ENCODE data around the gene WFDC13. TPM values are rescaled to one million over a fixed set of nuclear protein-coding genes. Genes with fewer than 3 reads are reported as not detected.

Gene WFDC13
- polyA plus RNA-seq, 1 donor from 2014 or later = not detected

- no peaks in the 10 kb centered on the region for H3K36me3 ChIP-seq (ENCODE audit: insufficient read depth, low read length)
- H3K4me3 ChIP-seq (ENCODE audit: low read length) = no peak overlapping the region
- H3K9ac ChIP-seq (ENCODE audit: low read length) = no peak overlapping the region
- no peak overlapping the region for H3K27ac ChIP-seq (ENCODE audit: low read length)
- no peaks in the 10 kb centered on the region for H4K20me1 ChIP-seq (ENCODE audit: insufficient read depth)
- H3K9me3 ChIP-seq (ENCODE audit: low read length) = no peaks in the 10 kb centered on the region
- H3F3A ChIP-seq (ENCODE audit: insufficient read depth, low read length, poor library complexity, severe bottlenecking) = no peaks in the 10 kb centered on the region
- no peaks in the 10 kb centered on the region for H3K27me3 ChIP-seq (ENCODE audit: insufficient read depth, low read depth, low read length)
- H3K4me2 ChIP-seq (ENCODE audit: low read length) = no peak overlapping the region
- H3K9me2 ChIP-seq (ENCODE audit: insufficient read depth, low read length) = no peaks in the 10 kb centered on the region
- TF ChIP-seq, protein P1, sequence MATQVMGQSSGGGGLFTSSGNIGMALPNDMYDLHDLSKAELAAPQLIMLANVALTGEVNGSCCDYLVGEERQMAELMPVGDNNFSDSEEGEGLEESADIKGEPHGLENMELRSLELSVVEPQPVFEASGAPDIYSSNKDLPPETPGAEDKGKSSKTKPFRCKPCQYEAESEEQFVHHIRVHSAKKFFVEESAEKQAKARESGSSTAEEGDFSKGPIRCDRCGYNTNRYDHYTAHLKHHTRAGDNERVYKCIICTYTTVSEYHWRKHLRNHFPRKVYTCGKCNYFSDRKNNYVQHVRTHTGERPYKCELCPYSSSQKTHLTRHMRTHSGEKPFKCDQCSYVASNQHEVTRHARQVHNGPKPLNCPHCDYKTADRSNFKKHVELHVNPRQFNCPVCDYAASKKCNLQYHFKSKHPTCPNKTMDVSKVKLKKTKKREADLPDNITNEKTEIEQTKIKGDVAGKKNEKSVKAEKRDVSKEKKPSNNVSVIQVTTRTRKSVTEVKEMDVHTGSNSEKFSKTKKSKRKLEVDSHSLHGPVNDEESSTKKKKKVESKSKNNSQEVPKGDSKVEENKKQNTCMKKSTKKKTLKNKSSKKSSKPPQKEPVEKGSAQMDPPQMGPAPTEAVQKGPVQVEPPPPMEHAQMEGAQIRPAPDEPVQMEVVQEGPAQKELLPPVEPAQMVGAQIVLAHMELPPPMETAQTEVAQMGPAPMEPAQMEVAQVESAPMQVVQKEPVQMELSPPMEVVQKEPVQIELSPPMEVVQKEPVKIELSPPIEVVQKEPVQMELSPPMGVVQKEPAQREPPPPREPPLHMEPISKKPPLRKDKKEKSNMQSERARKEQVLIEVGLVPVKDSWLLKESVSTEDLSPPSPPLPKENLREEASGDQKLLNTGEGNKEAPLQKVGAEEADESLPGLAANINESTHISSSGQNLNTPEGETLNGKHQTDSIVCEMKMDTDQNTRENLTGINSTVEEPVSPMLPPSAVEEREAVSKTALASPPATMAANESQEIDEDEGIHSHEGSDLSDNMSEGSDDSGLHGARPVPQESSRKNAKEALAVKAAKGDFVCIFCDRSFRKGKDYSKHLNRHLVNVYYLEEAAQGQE (IDR thresholded peaks at IDR 0.05; ENCODE audit: borderline replicate concordance) = no peak
- TF ChIP-seq EP300 (conservative IDR thresholded peaks at IDR 0.05; ENCODE audit: poor library complexity, severe bottlenecking) (no peak), POLR2AphosphoS5 (IDR thresholded peaks at IDR 0.05) (no peak), SMC3 (conservative IDR thresholded peaks at IDR 0.05; ENCODE audit: poor library complexity) (no peak)
- no peak overlapping the region for H2AFZ ChIP-seq (ENCODE audit: low read depth, low read length)
- H3K79me2 ChIP-seq (replicated peaks; ENCODE audit: insufficient read depth, low read length) = no peaks in the 10 kb centered on the region
These were observed 33.7 kb downstream of the WFDC13 start for GRCh38 chr20:45735552-45735951.

- Histone ChIP-seq H4K20me1 (ENCODE audit: insufficient read depth) (no peaks in the 10 kb centered on the region), H3K4me3 (ENCODE audit: low read length) (no peak overlapping the region), H3K9ac (ENCODE audit: low read length) (no peak overlapping the region), H3F3A (ENCODE audit: insufficient read depth, low read length, poor library complexity, severe bottlenecking) (no peaks in the 10 kb centered on the region), H3K27ac (ENCODE audit: low read length) (no peak overlapping the region), H3K9me2 (ENCODE audit: insufficient read depth, low read length) (no peaks in the 10 kb centered on the region), H3K9me3 (ENCODE audit: low read length) (no peaks in the 10 kb centered on the region), H3K4me2 (ENCODE audit: low read length) (no peak overlapping the region), H3K36me3 (ENCODE audit: insufficient read depth, low read length) (no peaks in the 10 kb centered on the region), H3K79me2 (replicated peaks; ENCODE audit: insufficient read depth, low read length) (no peaks in the 10 kb centered on the region), H3K27me3 (ENCODE audit: insufficient read depth, low read depth, low read length) (no peaks in the 10 kb centered on the region), H2AFZ (ENCODE audit: low read depth, low read length) (no peak overlapping the region)
- no peak for TF ChIP-seq POLR2AphosphoS5 (IDR thresholded peaks at IDR 0.05)
- no peak for TF ChIP-seq EP300 (conservative IDR thresholded peaks at IDR 0.05; ENCODE audit: poor library complexity, severe bottlenecking)
- TF ChIP-seq, protein P2, sequence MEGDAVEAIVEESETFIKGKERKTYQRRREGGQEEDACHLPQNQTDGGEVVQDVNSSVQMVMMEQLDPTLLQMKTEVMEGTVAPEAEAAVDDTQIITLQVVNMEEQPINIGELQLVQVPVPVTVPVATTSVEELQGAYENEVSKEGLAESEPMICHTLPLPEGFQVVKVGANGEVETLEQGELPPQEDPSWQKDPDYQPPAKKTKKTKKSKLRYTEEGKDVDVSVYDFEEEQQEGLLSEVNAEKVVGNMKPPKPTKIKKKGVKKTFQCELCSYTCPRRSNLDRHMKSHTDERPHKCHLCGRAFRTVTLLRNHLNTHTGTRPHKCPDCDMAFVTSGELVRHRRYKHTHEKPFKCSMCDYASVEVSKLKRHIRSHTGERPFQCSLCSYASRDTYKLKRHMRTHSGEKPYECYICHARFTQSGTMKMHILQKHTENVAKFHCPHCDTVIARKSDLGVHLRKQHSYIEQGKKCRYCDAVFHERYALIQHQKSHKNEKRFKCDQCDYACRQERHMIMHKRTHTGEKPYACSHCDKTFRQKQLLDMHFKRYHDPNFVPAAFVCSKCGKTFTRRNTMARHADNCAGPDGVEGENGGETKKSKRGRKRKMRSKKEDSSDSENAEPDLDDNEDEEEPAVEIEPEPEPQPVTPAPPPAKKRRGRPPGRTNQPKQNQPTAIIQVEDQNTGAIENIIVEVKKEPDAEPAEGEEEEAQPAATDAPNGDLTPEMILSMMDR (IDR thresholded peaks at IDR 0.05; ENCODE audit: poor library complexity, severe bottlenecking) = no peak
- no peak for TF ChIP-seq RAD21 (conservative IDR thresholded peaks at IDR 0.05)
- TF ChIP-seq, protein P1 (IDR thresholded peaks at IDR 0.05; ENCODE audit: borderline replicate concordance) = no peak
- TF ChIP-seq MXI1 (conservative IDR thresholded peaks at IDR 0.05; ENCODE audit: poor library complexity, severe bottlenecking) = no peak
- no peak for TF ChIP-seq TAF1 (IDR thresholded peaks at IDR 0.05; ENCODE audit: low read depth)
- no peak for TF ChIP-seq EZH2 (IDR thresholded peaks at IDR 0.05; ENCODE audit: borderline replicate concordance, insufficient read depth, low read length, poor library complexity, severe bottlenecking)
- TF ChIP-seq SMC3 (conservative IDR thresholded peaks at IDR 0.05; ENCODE audit: poor library complexity) = no peak
These were observed 34.1 kb downstream of the WFDC13 start for GRCh38 chr20:45735988-45736387.

Measured in neural cell (in vitro differentiated cells).